ENCODE results near the gene CDK5R1. TPM values are rescaled to one million over a fixed set of nuclear protein-coding genes. Genes with fewer than 3 reads are reported as not detected.

The CDK5R1 gene
- polyA plus RNA-seq, 1 of the 3 experiments (the other 2 are of a cell fraction) = 1.4 TPM

DNA sequence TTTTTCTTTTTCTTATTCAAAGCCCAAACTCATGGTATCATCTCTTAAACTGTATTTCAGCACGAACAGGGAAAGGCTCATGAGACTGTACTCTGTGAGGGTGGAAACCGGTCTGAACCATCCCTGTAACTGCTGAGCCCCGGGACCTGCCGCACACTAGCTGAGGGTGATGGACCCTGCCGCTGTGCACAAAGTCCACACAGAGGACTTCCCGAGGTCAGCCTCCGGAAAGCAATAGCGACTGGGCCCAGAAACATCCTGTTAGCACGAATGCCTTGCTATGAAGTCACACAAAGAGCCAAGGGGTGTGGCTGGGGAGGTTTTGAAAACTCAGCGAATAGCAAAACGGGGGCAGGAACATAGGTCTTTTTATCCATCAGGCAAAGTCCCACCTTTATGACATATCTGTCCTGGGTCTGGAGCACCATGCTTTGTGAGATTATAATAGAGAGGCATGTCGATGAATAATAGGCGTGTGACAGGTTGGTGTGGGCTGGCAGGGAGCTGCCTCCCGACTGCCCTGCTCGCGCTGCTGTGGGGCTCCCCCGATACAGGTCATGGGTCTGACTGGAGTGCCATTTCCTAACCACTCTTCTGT is 33.4 kb downstream of the CDK5R1 start:
- H3K4me1 ChIP-seq (ENCODE audit: control insufficient read depth in 1 of 2, insufficient read depth in 2 of 2, low read depth in 1 of 2, low read length in 1 of 2) = peaks cover 7 to 19% of the 10 kb centered on the region in 2 experiments; a peak in 3 of 4 replicates
- H4K20me1 ChIP-seq (ENCODE audit: insufficient read depth) = no peaks in the 10 kb centered on the region
- no peaks in the 10 kb centered on the region for H3K36me3 ChIP-seq (replicated peaks in 1 of 2; ENCODE audit: control insufficient read depth in 1 of 2, insufficient read depth in 2 of 2, low read length in 1 of 2)
- H3K4me2 ChIP-seq = peak overlapping the region; percentile 81
- no peaks in the 10 kb centered on the region for H3K27me3 ChIP-seq (ENCODE audit: insufficient read depth)
- H3K9ac ChIP-seq = no peak overlapping the region
- H3K4me3 ChIP-seq (ENCODE audit: low read depth in 2 of 2, low read length in 1 of 2) = peak overlapping the region in 1 of 2 experiments; percentile 58; a peak in 1 of 4 replicates
- no peaks in the 10 kb centered on the region for H3K9me2 ChIP-seq
- H3K9me3 ChIP-seq = no peaks in the 10 kb centered on the region
- WGBS (ENCODE audit: low lambda C conversion rate) = 73% methylated on average over 17 of the region's 17 CpGs
- no peak for TF ChIP-seq RCOR1 (IDR thresholded peaks at IDR 0.05; ENCODE audit: low read length)
- TF ChIP-seq, protein P1, sequence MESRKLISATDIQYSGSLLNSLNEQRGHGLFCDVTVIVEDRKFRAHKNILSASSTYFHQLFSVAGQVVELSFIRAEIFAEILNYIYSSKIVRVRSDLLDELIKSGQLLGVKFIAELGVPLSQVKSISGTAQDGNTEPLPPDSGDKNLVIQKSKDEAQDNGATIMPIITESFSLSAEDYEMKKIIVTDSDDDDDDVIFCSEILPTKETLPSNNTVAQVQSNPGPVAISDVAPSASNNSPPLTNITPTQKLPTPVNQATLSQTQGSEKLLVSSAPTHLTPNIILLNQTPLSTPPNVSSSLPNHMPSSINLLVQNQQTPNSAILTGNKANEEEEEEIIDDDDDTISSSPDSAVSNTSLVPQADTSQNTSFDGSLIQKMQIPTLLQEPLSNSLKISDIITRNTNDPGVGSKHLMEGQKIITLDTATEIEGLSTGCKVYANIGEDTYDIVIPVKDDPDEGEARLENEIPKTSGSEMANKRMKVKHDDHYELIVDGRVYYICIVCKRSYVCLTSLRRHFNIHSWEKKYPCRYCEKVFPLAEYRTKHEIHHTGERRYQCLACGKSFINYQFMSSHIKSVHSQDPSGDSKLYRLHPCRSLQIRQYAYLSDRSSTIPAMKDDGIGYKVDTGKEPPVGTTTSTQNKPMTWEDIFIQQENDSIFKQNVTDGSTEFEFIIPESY (IDR thresholded peaks at IDR 0.05; ENCODE audit: borderline replicate concordance, low read depth) = no peak
- TF ChIP-seq FOXM1 (IDR thresholded peaks at IDR 0.05; ENCODE audit: low read depth) = no peak
- TF ChIP-seq, protein P2, sequence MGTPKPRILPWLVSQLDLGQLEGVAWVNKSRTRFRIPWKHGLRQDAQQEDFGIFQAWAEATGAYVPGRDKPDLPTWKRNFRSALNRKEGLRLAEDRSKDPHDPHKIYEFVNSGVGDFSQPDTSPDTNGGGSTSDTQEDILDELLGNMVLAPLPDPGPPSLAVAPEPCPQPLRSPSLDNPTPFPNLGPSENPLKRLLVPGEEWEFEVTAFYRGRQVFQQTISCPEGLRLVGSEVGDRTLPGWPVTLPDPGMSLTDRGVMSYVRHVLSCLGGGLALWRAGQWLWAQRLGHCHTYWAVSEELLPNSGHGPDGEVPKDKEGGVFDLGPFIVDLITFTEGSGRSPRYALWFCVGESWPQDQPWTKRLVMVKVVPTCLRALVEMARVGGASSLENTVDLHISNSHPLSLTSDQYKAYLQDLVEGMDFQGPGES (IDR thresholded peaks at IDR 0.05; ENCODE audit: low read depth, low read length) = no peak
- TF ChIP-seq TEAD4 (IDR thresholded peaks at IDR 0.05; ENCODE audit: borderline replicate concordance, insufficient read depth) = no peak
- TF ChIP-seq MXI1 (IDR thresholded peaks at IDR 0.05; ENCODE audit: low read depth, low read length) = no peak
- TF ChIP-seq, protein P3, sequence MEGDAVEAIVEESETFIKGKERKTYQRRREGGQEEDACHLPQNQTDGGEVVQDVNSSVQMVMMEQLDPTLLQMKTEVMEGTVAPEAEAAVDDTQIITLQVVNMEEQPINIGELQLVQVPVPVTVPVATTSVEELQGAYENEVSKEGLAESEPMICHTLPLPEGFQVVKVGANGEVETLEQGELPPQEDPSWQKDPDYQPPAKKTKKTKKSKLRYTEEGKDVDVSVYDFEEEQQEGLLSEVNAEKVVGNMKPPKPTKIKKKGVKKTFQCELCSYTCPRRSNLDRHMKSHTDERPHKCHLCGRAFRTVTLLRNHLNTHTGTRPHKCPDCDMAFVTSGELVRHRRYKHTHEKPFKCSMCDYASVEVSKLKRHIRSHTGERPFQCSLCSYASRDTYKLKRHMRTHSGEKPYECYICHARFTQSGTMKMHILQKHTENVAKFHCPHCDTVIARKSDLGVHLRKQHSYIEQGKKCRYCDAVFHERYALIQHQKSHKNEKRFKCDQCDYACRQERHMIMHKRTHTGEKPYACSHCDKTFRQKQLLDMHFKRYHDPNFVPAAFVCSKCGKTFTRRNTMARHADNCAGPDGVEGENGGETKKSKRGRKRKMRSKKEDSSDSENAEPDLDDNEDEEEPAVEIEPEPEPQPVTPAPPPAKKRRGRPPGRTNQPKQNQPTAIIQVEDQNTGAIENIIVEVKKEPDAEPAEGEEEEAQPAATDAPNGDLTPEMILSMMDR (IDR thresholded peaks at IDR 0.05) = no peak
- TF ChIP-seq EZH2phosphoT487 (IDR thresholded peaks at IDR 0.05; ENCODE audit: borderline replicate concordance, low read depth) = no peak
- TF ChIP-seq SMC3 (IDR thresholded peaks at IDR 0.05; ENCODE audit: low read depth, low read length) = no peak
- no peak for TF ChIP-seq ELF1 (IDR thresholded peaks at IDR 0.05)
- TF ChIP-seq TCF12 (IDR thresholded peaks at IDR 0.05) = no peak
- TF ChIP-seq GABPA (IDR thresholded peaks at IDR 0.05; ENCODE audit: low read depth) = no peak
- TF ChIP-seq, protein P4, sequence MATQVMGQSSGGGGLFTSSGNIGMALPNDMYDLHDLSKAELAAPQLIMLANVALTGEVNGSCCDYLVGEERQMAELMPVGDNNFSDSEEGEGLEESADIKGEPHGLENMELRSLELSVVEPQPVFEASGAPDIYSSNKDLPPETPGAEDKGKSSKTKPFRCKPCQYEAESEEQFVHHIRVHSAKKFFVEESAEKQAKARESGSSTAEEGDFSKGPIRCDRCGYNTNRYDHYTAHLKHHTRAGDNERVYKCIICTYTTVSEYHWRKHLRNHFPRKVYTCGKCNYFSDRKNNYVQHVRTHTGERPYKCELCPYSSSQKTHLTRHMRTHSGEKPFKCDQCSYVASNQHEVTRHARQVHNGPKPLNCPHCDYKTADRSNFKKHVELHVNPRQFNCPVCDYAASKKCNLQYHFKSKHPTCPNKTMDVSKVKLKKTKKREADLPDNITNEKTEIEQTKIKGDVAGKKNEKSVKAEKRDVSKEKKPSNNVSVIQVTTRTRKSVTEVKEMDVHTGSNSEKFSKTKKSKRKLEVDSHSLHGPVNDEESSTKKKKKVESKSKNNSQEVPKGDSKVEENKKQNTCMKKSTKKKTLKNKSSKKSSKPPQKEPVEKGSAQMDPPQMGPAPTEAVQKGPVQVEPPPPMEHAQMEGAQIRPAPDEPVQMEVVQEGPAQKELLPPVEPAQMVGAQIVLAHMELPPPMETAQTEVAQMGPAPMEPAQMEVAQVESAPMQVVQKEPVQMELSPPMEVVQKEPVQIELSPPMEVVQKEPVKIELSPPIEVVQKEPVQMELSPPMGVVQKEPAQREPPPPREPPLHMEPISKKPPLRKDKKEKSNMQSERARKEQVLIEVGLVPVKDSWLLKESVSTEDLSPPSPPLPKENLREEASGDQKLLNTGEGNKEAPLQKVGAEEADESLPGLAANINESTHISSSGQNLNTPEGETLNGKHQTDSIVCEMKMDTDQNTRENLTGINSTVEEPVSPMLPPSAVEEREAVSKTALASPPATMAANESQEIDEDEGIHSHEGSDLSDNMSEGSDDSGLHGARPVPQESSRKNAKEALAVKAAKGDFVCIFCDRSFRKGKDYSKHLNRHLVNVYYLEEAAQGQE (IDR thresholded peaks at IDR 0.05; ENCODE audit: low read depth, low read length) = no peak
- TF ChIP-seq MEF2A (IDR thresholded peaks at IDR 0.05; ENCODE audit: borderline replicate concordance, low read depth) = no peak
- TF ChIP-seq YY1 (IDR thresholded peaks at IDR 0.05; ENCODE audit: low read depth) = no peak
- TF ChIP-seq JUND (IDR thresholded peaks at IDR 0.05) = no peak
- TF ChIP-seq SIN3A (IDR thresholded peaks at IDR 0.05; ENCODE audit: borderline replicate concordance, low read depth, low read length) = no peak
- TF ChIP-seq, protein P5, sequence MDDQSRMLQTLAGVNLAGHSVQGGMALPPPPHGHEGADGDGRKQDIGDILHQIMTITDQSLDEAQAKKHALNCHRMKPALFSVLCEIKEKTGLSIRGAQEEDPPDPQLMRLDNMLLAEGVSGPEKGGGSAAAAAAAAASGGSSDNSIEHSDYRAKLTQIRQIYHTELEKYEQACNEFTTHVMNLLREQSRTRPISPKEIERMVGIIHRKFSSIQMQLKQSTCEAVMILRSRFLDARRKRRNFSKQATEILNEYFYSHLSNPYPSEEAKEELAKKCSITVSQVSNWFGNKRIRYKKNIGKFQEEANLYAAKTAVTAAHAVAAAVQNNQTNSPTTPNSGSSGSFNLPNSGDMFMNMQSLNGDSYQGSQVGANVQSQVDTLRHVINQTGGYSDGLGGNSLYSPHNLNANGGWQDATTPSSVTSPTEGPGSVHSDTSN (IDR thresholded peaks at IDR 0.05) = no peak
- no peaks in the 10 kb centered on the region for H3K79me2 ChIP-seq (ENCODE audit: insufficient read depth)
- peak overlapping the region in 1 of 2 experiments; percentile 72; a peak in 2 of 4 replicates for H3K27ac ChIP-seq (ENCODE audit: low read depth in 2 of 2, low read length in 1 of 2)
- peak overlapping the region; percentile 85 for H2AFZ ChIP-seq (ENCODE audit: low read depth)
- ChIA-PET POLR2A (interaction anchor here (1.0 kb wide), 1 partner anchor 25 kb away, joined by 4 read pairs; no protein-coding TSS in a partner anchor), CTCF (interaction anchor here (1.2 to 1.9 kb wide), 3 partner anchors 7 to 37 kb away, joined by 4 to 5 read pairs (median 4); no protein-coding TSS in a partner anchor)
- DNase-seq = peak; percentile 57
- no peaks in the 10 kb centered on the region for H3F3A ChIP-seq (replicated peaks; ENCODE audit: insufficient read depth)

Measured in SK-N-SH (cell line).